NCI-H2081 (cell line): Measurements from ENCODE around the gene KRT83.
"Not testable (repeated sequence)": the region's sequence is repeated elsewhere in the genome, so short reads cannot be mapped to it uniquely, and the experiment has no call there.

Experiments used
- DNase-seq, 2 experiments: peaks; one replicate each; lab custom pipeline; 2025; lab: John Stamatoyannopoulos, UW

The KRT83 gene

GRCh38 chr12:52308806-52309425 lies 12.3 kb downstream of the KRT83 start:
- DNase-seq, result no peak

DNA sequence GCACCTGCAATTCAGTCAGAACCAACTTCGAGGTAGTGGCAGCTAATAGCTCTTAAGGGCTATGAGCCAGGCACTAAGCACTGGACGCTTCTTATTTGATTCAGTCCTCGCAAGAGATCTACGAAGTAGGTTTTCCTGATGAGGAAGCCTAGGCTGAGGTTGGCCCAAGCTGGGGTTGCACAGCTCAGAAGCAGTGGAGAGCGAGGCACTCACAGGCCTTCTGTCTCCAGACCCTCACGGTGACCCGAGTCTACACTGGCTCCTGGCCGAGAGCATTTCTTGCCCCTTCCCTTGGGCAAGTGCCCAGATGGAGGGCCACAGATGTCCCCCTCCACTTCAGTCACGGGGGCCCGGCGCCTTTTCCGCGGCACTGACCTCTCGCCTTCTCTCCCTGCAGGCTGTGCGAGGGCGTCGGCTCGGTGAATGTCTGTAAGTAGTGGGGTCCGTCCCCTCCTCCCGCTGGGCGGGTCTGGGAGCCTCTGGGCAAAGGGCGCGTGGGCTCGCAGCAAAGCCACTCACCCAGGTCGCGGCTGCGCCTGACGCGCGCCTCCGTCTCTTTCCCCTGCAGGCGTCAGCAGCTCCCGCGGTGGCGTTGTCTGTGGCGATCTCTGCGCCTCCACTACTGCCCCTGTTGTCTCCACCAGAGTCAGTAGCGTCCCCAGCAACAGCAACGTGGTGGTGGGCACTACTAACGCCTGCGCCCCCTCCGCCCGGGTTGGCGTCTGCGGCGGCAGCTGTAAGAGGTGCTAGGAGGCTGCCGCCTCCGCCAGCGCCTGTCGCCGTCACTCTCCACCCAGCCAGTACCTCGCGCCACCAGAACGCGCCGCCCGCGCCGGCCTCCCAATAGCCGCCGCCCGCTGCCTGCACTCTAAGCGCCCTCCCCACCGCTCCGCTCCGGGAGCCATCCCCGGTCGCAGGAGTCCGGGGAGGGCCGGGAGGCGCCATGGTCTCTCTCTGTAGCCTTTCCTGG lies 13.1 kb downstream of the KRT83 start:
- peak; percentile 25 to 56 for DNase-seq

GRCh38 chr12:52306731-52307130 lies 14.5 kb downstream of the KRT83 start:
- no peak for DNase-seq

GRCh38 chr12:52305921-52306705 lies 15.1 kb downstream of the KRT83 start:
- no peak for DNase-seq

GRCh38 chr12:52304941-52305411 lies 16.2 kb downstream of the KRT83 start:
- DNase-seq, result not testable (repeated sequence)

DNA sequence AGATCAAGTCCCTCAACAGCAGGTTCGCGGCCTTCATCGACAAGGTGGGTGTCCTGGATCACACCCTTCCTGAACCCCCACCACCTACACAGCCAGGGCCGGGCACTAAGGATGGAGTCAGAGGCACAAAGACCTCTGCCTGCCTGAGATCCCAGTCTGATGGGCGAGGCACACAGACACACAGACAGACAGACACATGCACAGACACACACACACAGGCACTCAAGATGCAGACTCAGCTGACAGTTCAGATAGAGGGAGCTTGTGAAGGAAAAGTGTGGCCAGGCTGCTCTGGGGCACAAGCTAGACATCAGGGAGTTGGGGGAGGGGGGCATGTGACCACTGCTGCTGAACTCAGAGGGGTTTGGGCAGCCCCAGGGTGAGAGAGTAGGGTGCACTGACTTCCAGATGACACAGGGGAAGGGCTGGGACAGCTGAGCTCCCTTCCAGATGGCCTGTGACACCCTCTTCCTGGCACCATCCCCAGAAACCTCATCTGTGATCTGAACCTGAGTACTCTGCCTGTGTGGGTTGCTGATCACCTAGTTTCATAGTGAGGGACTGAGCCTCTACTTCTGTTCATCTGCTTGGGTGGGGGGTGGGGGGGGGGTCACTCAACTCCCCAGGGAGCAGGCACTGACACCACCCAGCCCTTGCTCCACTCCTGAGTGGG lies 18.8 kb downstream of the KRT83 start:
- DNase-seq, result not testable (repeated sequence)

- not testable (repeated sequence) for DNase-seq
Measured at GRCh38 chr12:52301721-52302120, 19.5 kb downstream of the KRT83 start.

GRCh38 chr12:52300796-52301691 lies 20.2 kb downstream of the KRT83 start:
- no peak for DNase-seq

GRCh38 chr12:52298677-52299190 lies 22.5 kb downstream of the KRT83 start:
- DNase-seq, result no peak

DNA sequence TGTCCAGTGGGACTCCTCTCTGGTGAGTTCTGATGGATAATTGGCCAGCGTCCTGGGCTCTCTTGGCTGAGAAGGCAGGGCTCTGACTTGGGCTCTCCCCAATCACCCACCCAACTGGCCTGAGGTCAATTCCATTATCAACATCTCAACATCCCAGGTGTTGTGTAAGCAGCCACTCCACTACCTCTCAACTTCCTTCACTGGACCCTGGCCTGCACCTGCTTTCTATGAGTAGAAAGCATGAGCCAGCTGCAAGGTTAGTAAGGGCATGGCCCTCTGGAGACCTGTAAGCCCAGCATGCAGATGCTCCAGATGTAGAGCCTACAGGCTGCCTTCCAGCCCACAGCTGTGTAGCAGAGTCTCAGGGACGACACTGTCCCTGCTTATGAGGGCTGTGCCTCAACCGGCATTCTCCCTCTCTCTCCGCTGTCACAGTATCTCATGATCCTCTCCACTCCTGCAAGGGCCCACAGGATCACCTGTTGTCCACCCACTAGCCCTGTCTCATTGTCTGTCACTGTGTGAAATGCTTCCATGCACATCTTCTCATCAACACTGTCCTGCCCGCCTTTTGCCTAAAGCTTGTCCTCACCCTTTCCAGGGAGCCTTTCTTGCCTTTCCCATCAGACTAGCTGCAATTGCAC lies 24.5 kb downstream of the KRT83 start:
- no peak for DNase-seq

DNA sequence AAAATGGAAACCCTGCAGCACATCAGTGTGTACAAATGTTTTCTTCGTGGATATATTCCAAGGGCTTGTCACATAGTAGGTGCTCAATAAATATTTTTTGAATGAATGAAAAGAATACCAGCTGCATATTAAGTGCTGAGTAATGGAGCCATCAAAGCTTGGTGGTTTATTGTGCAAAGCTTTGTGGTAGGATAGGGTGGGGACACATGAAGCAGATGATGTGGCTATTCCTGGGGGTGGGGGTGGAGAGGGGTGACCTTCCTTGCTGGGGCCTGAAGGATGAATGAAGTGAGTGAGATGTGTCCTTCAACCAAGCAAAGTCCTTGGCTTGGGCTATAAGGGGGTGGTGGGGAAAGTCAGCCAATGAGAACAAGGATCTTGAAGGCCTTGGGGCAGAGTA lies 25.5 kb downstream of the KRT83 start:
- DNase-seq, result no peak

DNA sequence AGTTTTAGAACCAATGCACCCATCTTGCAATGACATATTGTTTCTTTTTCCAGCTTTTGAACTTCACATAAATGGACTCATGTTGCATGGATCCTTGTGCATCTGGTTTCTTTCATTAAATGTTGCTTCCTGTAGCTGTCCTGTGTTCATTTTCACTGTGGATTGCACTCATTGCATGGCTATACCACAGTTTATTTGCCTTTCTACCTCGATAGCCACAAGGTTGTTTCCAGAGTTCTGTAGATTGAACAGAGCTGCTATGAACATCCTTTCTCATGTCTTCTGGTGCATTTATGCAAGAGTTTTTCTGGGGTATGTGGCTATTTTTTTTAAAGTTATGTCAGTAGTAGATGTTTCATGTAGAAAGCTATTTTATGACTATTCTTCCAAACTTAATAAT lies 26.4 kb downstream of the KRT83 start:
- no peak for DNase-seq

- no peak for DNase-seq
Measured at GRCh38 chr12:52293926-52294325, 27.3 kb downstream of the KRT83 start.

DNA sequence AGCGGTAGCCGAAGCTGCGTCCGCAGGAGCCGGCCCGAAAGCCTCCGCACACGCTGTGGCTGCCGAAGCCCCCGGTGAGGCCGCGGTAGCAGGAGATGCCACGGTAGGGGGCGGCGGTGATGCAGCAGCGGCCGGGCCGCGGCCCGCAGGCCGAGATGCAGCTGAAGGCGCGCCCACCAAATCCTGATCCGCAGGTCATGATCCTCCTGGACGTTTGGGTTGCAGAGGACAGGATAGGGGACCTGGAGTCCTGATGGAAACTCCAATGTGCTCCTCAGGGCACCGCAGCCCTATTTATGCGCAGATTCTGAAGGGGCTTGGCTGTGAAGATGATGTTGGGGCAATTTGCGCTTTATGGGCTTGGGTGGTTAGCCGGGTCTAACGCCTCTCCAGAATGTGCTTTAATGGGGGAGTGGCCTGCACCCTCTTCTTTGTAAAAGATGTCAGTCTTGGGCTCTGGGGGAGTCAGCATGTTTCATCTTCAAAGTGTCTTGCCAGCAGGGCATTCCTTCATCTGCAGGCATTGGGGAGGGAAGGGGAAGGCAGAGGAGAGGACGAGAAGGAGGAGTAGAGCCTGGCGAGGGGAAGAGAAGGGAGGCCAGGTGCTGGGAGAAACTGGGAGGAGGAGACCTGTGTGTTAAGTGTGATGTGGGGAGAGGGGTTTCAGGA lies 29.8 kb downstream of the KRT83 start, which contains the start of gene KRT81:
Gene KRT81, minus strand, starts transcription at position 268 of the 669 bp plus-strand sequence. Its CDS starts 69 bp downstream, at position 199.
- no peak for DNase-seq

DNA sequence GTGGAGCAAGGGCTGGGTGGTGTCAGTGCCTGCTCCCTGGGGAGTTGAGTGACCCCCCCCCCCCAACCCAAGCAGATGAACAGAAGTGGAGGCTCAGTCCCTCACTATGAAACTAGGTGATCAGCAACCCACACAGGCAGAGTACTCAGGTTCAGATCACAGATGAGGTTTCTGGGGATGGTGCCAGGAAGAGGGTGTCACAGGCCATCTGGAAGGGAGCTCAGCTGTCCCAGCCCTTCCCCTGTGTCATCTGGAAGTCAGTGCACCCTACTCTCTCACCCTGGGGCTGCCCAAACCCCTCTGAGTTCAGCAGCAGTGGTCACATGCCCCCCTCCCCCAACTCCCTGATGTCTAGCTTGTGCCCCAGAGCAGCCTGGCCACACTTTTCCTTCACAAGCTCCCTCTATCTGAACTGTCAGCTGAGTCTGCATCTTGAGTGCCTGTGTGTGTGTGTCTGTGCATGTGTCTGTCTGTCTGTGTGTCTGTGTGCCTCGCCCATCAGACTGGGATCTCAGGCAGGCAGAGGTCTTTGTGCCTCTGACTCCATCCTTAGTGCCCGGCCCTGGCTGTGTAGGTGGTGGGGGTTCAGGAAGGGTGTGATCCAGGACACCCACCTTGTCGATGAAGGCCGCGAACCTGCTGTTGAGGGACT lies 30.6 kb downstream of the KRT83 start:
- DNase-seq, result not testable (repeated sequence)

GRCh38 chr12:52287816-52288805 lies 33.1 kb downstream of the KRT83 start:
- not testable (repeated sequence) for DNase-seq
